ENCODE results near the gene RHBDD2.

Gene RHBDD2

DNA sequence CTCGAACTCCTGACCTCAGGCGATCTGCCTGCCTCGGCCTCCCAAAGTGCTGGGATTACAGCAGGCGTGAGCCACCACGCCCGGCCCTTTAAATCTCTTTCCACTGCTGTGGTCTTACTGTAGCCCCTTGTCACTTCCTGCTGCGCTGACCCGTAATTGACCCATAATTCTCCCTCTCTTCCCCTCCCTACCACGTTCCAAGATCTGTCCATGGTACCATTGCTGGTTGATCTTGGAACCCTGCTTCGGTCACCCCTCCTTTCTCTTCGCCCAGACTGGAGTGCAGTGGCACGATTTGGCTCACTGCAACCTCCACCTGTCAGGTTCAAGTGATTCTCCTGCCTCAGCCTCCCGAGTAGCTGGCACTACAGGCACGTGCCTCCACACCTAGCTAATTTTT is 42.6 kb downstream of the RHBDD2 start:
- no peak for DNase-seq

DNA sequence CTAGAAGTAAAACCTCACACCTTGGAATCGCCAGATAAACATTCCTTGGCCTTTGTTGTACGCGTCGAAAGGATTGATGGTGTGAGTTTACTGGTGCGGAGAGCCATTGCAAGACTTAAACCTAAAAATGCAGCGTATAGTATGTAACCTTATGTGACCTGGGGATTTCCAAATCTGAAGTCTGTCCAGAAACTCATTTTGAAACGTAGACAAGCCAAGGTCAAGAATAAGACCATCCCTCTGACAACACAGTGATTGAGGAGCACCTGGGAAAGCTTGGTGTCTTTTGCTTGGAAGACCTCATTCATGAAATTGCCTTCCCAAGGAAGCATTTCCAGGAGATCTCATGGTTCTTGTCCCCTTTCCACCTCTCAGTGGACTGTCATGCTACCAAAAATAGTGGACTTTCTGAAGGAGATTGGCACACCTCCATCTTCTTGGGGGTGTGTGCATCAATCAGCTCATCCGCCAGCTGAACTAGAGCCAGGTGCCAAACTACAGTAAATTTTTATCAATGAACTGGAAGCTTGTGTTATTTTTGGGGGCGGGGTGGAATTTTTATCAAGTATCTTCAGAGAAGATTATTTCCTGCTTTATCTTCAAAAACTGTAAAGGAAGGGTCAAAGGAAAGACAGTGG is 44.3 kb downstream of the RHBDD2 start:
- no peak for DNase-seq

DNA sequence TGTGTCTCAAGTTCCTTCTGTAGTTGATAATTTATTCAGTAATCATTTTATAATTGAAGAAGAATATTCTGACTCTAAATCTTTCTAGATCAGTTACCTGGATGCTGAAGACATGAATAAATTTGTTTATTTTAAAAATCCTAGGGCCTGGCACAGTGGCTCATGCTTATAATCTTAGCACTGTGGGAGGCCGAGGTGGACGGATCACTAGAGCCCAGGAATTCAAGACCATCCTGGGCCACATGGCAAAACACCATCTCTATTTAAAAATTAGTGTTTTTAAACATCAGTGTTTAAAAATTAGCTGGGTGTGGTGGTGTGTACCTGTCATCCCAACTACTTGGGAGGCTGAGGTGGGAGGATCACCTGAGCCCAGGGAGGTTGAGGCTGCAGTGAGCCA is 45.4 kb downstream of the RHBDD2 start:
- no peak for DNase-seq

DNA sequence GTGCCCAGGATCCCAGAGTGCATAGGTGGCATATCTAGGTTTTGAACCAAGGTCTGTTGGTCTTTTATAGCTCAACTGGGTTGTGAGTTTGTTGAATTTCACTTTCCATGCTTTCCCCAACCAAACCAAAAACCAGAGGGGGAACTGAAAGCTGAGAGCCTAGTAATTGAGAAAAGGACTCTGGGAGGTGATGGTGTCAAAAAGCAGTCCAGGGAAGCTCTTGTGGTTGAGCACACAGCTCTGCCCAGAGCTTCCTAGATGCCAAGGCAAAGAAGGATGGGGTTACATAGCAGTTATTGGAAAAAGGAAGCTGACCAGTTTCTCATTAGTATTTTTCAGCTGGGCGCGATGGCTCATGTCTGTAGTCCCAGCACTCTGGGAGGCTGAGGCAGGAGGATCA is 46.1 kb downstream of the RHBDD2 start:
- no peak for DNase-seq

DNA sequence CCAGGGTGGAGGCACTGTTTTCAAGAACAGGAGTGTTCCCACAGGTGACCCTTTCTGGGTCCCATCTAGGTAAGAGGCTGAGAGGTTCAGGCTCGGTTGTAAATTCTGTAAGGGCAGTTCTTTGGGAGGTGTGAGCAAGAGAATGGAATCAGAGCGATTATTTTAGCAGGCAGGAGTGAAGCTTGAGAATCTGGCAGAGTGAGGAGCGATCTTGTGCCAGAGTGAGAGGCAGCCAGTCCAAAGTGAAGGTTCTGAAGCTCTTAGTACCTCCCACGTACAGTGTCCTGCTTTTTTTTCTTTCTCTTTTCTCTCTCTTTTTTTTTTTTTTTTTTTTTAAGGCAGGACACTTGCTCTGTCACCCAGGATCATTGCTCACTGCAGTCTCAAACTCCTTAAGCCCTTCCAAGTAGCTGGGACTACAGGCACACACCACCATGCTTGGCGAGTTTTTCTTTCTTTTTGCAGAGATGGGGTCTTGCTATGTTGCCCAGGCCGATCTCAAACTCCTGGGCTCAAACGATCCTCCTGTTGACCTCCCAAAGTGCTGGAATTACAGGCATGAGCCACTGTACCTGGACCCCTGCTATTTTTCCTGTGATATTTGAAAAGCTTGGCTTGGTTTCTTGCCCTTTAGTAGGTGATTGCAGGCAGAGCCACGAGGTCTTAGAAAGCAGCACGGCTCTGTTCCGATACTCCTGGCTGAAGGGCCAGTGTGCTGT is 47.0 kb downstream of the RHBDD2 start:
- no peak for DNase-seq

DNA sequence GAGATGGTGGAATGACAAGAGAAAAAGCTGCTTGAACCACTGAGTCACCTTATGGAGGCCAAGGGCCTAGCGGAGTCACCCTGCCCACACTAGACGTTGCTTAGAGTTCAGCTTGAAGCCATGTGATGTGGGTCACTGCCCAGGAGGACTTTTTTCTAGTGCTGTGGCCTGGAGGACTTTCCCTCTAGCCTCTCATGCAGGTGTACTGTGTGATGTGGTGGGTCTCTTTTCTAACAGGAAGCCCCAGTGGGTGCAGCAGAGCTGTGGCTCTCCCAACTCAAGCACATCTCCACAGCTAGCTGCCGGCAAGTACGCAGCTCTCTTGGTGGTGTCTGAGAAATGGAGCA is 49.7 kb downstream of the RHBDD2 start:
- DNase-seq = no peak

DNA sequence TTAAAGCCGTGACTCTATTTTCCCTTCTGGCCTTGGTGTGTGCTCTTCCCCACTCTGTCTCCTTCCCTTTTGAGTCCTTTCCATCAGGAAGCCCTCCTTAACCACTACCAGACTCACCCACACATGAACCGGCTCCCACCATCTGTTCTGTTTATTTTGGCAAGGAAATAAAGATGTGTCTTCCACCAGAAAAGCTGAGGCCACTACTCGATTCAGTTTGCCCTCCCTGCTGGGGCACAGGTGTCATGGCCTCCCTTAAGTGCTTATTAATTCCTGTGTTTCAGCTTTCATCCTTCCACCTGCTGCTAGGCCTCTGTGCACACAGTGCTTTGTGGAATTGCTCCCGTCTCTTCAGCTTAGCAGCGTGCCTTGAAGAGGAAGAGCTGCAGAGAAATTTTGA is 52.8 kb downstream of the RHBDD2 start:
- DNase-seq = no peak

DNA sequence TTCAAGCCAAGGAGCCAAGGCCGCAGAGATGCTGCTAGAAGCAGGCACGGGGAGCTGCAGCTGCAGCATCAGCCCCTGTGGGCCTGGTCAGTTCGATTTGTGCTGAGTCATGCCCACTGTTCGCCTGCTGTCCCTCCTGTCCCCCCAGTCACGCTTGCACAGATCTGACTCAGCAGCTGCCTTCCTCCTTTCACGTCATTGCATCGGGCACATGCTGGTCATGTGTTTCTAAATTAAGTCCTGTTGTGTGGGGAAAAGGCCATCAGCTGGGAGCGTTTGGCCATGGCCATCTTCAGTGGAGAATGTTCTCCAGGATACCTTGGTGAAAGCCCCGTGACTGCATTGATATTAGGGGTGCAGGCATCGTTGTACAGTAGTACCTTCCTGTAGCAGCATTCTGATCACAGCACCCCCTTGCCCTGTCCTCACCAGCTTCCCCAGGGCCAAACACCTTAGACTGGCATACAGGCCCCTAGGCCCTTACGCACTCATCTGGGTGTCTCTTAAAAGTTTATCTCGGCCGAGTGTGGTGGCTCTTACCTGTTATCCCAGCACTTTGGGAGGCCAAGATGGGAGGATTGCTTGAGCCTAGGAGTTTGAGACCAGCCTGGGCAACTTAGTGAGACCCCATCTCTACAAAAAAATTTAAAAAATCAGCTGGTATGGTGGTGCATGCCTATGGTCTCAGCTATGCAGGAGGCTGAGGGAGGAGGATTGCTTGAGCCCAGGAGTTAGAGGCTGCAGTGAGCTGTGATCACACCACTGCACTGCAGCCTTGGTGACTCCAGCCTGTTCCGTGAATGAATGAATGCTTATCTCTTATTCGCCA is 59.3 kb downstream of the RHBDD2 start:
- DNase-seq = no peak
